Thyroid gland (tissue), 4 donors: Measurements from ENCODE around the gene AFG3L2.

Source experiments
- POLR2A ChIP-seq, 2 donors: fragments of 450-650 bp; IDR thresholded peaks; one replicate each; pipeline ENCODE4 v1.6.1; 2017; ENCODE audit warnings: antibody characterized with exemption in 2 of 2, mild to moderate bottlenecking in 2 of 2, moderate library complexity in 1 of 2
- TF ChIP-seq, protein P1 (sequence below), 6 experiments: fragments of 200-600 bp in 3 of 6; fragments of 450-650 bp in 3 of 6; sonication (generic) in 3 of 6; IDR thresholded peaks; one replicate each; pipeline ENCODE4 v1.5.1; 2016 to 2019; ENCODE audit warnings: antibody characterized with exemption in 6 of 6, mild to moderate bottlenecking in 2 of 6, inconsistent platforms in 1 of 6, moderate library complexity in 1 of 6

DNA sequence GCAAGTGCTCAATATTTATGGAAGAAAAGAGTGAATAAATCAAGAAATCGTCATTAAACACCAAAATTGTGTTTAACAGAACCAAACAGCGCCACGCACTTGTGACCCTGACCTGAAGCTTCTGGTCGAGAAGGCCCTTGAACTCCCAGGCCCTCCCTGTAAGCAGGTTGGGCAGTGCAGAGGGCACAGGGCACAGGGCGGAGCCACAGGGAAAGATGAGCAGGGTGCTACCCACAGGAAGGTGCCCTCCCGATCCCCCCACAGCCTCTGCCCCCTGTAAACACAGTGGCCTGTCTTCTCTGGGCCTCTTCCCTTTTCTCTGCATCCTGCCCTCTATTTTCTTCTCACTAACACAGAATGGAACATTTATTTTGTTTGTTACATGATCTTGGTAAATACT, 85.9 kb downstream of the AFG3L2 start:
- no peak for TF ChIP-seq POLR2A (IDR thresholded peaks at IDR 0.05)
- TF ChIP-seq, protein P1, sequence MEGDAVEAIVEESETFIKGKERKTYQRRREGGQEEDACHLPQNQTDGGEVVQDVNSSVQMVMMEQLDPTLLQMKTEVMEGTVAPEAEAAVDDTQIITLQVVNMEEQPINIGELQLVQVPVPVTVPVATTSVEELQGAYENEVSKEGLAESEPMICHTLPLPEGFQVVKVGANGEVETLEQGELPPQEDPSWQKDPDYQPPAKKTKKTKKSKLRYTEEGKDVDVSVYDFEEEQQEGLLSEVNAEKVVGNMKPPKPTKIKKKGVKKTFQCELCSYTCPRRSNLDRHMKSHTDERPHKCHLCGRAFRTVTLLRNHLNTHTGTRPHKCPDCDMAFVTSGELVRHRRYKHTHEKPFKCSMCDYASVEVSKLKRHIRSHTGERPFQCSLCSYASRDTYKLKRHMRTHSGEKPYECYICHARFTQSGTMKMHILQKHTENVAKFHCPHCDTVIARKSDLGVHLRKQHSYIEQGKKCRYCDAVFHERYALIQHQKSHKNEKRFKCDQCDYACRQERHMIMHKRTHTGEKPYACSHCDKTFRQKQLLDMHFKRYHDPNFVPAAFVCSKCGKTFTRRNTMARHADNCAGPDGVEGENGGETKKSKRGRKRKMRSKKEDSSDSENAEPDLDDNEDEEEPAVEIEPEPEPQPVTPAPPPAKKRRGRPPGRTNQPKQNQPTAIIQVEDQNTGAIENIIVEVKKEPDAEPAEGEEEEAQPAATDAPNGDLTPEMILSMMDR (IDR thresholded peaks at IDR 0.05): no peak
